ENCODE data around the gene UBAC1. TPM values are rescaled to one million over a fixed set of nuclear protein-coding genes. Genes with fewer than 3 reads are reported as not detected.

Gene UBAC1
- total RNA-seq, 2 donors from 2014 or later: 37.9 to 39.3 TPM

GRCh38 chr9:135885100-135885853, 75.9 kb downstream of the UBAC1 start:
- DNase-seq (ENCODE audit: low spot score) (no peak), ATAC-seq (ENCODE audit: insufficient number of reproducible peaks, low FRiP score, low read depth) (no peak)
- no peak overlapping the region for H3K27ac ChIP-seq
- H3K27me3 ChIP-seq (replicated peaks; ENCODE audit: insufficient read depth): no peaks in the 10 kb centered on the region
- no peak overlapping the region for H3K4me3 ChIP-seq
- H3K36me3 ChIP-seq: no peaks in the 10 kb centered on the region
- no peak for TF ChIP-seq CTCF (IDR thresholded peaks at IDR 0.05)
- no peaks in the 10 kb centered on the region for H3K9me3 ChIP-seq
- H3K4me1 ChIP-seq (ENCODE audit: control insufficient read depth in 1 of 2, low read depth in 2 of 2): peaks cover 16 to 41% of the 10 kb centered on the region in 2 donors

- peaks cover 16 to 45% of the 10 kb centered on the region in 2 donors for H3K4me1 ChIP-seq (ENCODE audit: control insufficient read depth in 1 of 2, low read depth in 2 of 2)
- DNase-seq (ENCODE audit: low spot score) (no peak), ATAC-seq (ENCODE audit: insufficient number of reproducible peaks, low FRiP score, low read depth) (no peak)
These were observed 76.7 kb downstream of the UBAC1 start for GRCh38 chr9:135884328-135885035.

GRCh38 chr9:135883410-135884089, 77.6 kb downstream of the UBAC1 start:
- DNase-seq (ENCODE audit: low spot score) (no peak), ATAC-seq (ENCODE audit: insufficient number of reproducible peaks, low FRiP score, low read depth) (no peak)
- no peak overlapping the region for H3K4me3 ChIP-seq
- H3K4me1 ChIP-seq (ENCODE audit: control insufficient read depth in 1 of 2, low read depth in 2 of 2): peaks cover 19 to 55% of the 10 kb centered on the region in 2 donors
- H3K27ac ChIP-seq: no peak overlapping the region
- H3K36me3 ChIP-seq: no peaks in the 10 kb centered on the region
- H3K27me3 ChIP-seq (replicated peaks; ENCODE audit: insufficient read depth): no peaks in the 10 kb centered on the region
- no peak for TF ChIP-seq CTCF (IDR thresholded peaks at IDR 0.05)
- no peaks in the 10 kb centered on the region for H3K9me3 ChIP-seq

More at GRCh38 chr9:135884328-135885035, 76.7 kb downstream of the UBAC1 start:
- no peaks in the 10 kb centered on the region for H3K9me3 ChIP-seq
- H3K27me3 ChIP-seq (replicated peaks; ENCODE audit: insufficient read depth): no peaks in the 10 kb centered on the region
- no peaks in the 10 kb centered on the region for H3K36me3 ChIP-seq
- no peak overlapping the region for H3K27ac ChIP-seq
- no peak for TF ChIP-seq CTCF (IDR thresholded peaks at IDR 0.05)
- H3K4me3 ChIP-seq: no peak overlapping the region

Other genes with a start within 250 kb of the UBAC1 start
- 10 to 100 TPM; 19.1 to 20.2 TPM for gene CAMSAP1, start 53.8 kb downstream of the UBAC1 start, total RNA-seq
- gene NACC2, start 133.9 kb upstream of the UBAC1 start, total RNA-seq: 10 to 100 TPM; 69.2 to 79.7 TPM
- gene TMEM250, start 157.5 kb upstream of the UBAC1 start, total RNA-seq: 10 to 100 TPM; 38.9 to 40.1 TPM
- gene LHX3, start 243.8 kb upstream of the UBAC1 start, total RNA-seq: not detected

Measured in thoracic aorta (tissue), 2 donors.